ENCODE measurements around the gene GRIK4. TPM values are rescaled to one million over a fixed set of nuclear protein-coding genes. Genes with fewer than 3 reads are reported as not detected.

Gene GRIK4
- total and polyA plus RNA-seq, 11 donors: 0.04 to 0.45 (median 0.12) TPM; not detected in 6

- Histone ChIP-seq H3K4me3 (no peak overlapping the region), H3K9me3 (no peaks in the 10 kb centered on the region), H3K4me1 (no peaks in the 10 kb centered on the region), H3K27me3 (peaks cover 0 to 17% (median 0%) of the 10 kb centered on the region in 9 donors), H3K36me3 (no peaks in the 10 kb centered on the region), H3K27ac (no peak overlapping the region)
- intact Hi-C loops (cut with DNase I): loop anchor here in 1 of 10 donors (2.0 kb wide), 1 partner anchor 56 kb away; no protein-coding TSS in a partner anchor
- WGBS, 4 donors: 54 to 70% (median 60%) methylated on average over 3 of the region's 3 CpGs
- TF ChIP-seq CTCF (IDR thresholded peaks at IDR 0.05) (no peak), POLR2A (IDR thresholded peaks at IDR 0.05) (no peak)
- no peak for DNase-seq
- ATAC-seq: no peak
These were observed 121.0 kb downstream of the GRIK4 start for GRCh38 chr11:120632579-120632978.

GRCh38 chr11:120633616-120634393 is 122.3 kb downstream of the GRIK4 start:
- no peak for ATAC-seq
- Histone ChIP-seq H3K27ac (no peak overlapping the region), H3K9me3 (no peaks in the 10 kb centered on the region), H3K4me3 (no peak overlapping the region), H3K27me3 (peaks cover 0 to 28% (median 0%) of the 10 kb centered on the region in 9 donors), H3K4me1 (no peaks in the 10 kb centered on the region), H3K36me3 (no peaks in the 10 kb centered on the region)
- intact Hi-C loops (cut with DNase I): loop anchor here in 1 of 10 donors (2.0 kb wide), 1 partner anchor 55 kb away; no protein-coding TSS in a partner anchor
- 49 to 61% (median 52%) methylated on average over 15 of the region's 15 CpGs for WGBS, 4 donors
- no peak for DNase-seq
- no peak for TF ChIP-seq POLR2A (IDR thresholded peaks at IDR 0.05)
- TF ChIP-seq CTCF (IDR thresholded peaks at IDR 0.05): no peak

- Histone ChIP-seq H3K27me3 (peaks cover 0 to 35% (median 0%) of the 10 kb centered on the region in 9 donors), H3K9me3 (no peaks in the 10 kb centered on the region), H3K4me3 (no peak overlapping the region), H3K27ac (no peak overlapping the region), H3K36me3 (no peaks in the 10 kb centered on the region), H3K4me1 (no peaks in the 10 kb centered on the region)
- 78 to 87% (median 82%) methylated on average over 13 of the region's 13 CpGs for WGBS, 4 donors
- peak in 1 of 5 donors; percentile 40 for DNase-seq
- intact Hi-C loops (cut with DNase I): no loop called here
- no peak for TF ChIP-seq POLR2A (IDR thresholded peaks at IDR 0.05)
- TF ChIP-seq CTCF (IDR thresholded peaks at IDR 0.05): no peak
- no peak for ATAC-seq
These were observed 123.2 kb downstream of the GRIK4 start for GRCh38 chr11:120634706-120635105.

GRCh38 chr11:120635136-120635810 is 123.7 kb downstream of the GRIK4 start:
- intact Hi-C loops (cut with DNase I): no loop called here
- TF ChIP-seq CTCF (IDR thresholded peaks at IDR 0.05) (no peak), POLR2A (IDR thresholded peaks at IDR 0.05) (no peak)
- H3K4me3 ChIP-seq: no peak overlapping the region
- no peaks in the 10 kb centered on the region for H3K4me1 ChIP-seq
- no peaks in the 10 kb centered on the region for H3K9me3 ChIP-seq
- H3K27me3 ChIP-seq: peaks cover 0 to 35% (median 0%) of the 10 kb centered on the region in 9 donors
- H3K27ac ChIP-seq: no peak overlapping the region
- H3K36me3 ChIP-seq: no peaks in the 10 kb centered on the region
- WGBS, 4 donors: 55 to 63% (median 59%) methylated on average over 7 to 9 of the region's 9 CpGs
- ATAC-seq (no peak), DNase-seq (no peak)
